DMS 273 treated with DMSO at 0.1 percent for 48 hours (cell line): ENCODE data around the gene AKR1B15.

Experiments used
- DNase-seq: peaks from one replicate; lab custom pipeline; 2025; lab: John Stamatoyannopoulos, UW

AKR1B15 gene

GRCh38 chr7:134618756-134619530 lies 70.0 kb downstream of the AKR1B15 start:
- DNase-seq = no peak

- DNase-seq = peak; percentile 25
These were observed 70.9 kb downstream of the AKR1B15 start for GRCh38 chr7:134619627-134620331.

GRCh38 chr7:134622303-134622995 lies 73.5 kb downstream of the AKR1B15 start:
- DNase-seq = no peak

- DNase-seq = no peak
These were observed 74.3 kb downstream of the AKR1B15 start for GRCh38 chr7:134623193-134623592.

- no peak for DNase-seq
These were observed 76.6 kb downstream of the AKR1B15 start for GRCh38 chr7:134625550-134625949.

GRCh38 chr7:134627109-134627774 lies 78.3 kb downstream of the AKR1B15 start:
- DNase-seq = no peak

GRCh38 chr7:134627775-134628153 lies 78.9 kb downstream of the AKR1B15 start:
- DNase-seq = no peak

GRCh38 chr7:134629445-134629844 lies 80.5 kb downstream of the AKR1B15 start:
- no peak for DNase-seq
